Measurements from ENCODE around the gene HOXC6.

Gene HOXC6

GRCh38 chr12:54047160-54047963, 19.1 kb downstream of the HOXC6 start:
- DNase-seq, result no peak
- in situ Hi-C loops (cut with HindIII; ENCODE audit: low pct_ligation_motif_present, low pct_unique_long_range_greater_than_20kb, low sequenced_read_pairs), result no loop called here

GRCh38 chr12:54047964-54048303, 19.7 kb downstream of the HOXC6 start:
- DNase-seq, result no peak
- in situ Hi-C loops (cut with HindIII; ENCODE audit: low pct_ligation_motif_present, low pct_unique_long_range_greater_than_20kb, low sequenced_read_pairs), result no loop called here

- DNase-seq, result no peak
- in situ Hi-C loops (cut with HindIII; ENCODE audit: low pct_ligation_motif_present, low pct_unique_long_range_greater_than_20kb, low sequenced_read_pairs), result no loop called here
Observed at GRCh38 chr12:54048406-54049093, 20.3 kb downstream of the HOXC6 start.

GRCh38 chr12:54049108-54049507, 20.9 kb downstream of the HOXC6 start:
- no peak for DNase-seq
- in situ Hi-C loops (cut with HindIII; ENCODE audit: low pct_ligation_motif_present, low pct_unique_long_range_greater_than_20kb, low sequenced_read_pairs), result no loop called here

GRCh38 chr12:54050482-54050810, 22.2 kb downstream of the HOXC6 start:
- in situ Hi-C loops (cut with HindIII; ENCODE audit: low pct_ligation_motif_present, low pct_unique_long_range_greater_than_20kb, low sequenced_read_pairs), result no loop called here
- no peak for DNase-seq

DNA sequence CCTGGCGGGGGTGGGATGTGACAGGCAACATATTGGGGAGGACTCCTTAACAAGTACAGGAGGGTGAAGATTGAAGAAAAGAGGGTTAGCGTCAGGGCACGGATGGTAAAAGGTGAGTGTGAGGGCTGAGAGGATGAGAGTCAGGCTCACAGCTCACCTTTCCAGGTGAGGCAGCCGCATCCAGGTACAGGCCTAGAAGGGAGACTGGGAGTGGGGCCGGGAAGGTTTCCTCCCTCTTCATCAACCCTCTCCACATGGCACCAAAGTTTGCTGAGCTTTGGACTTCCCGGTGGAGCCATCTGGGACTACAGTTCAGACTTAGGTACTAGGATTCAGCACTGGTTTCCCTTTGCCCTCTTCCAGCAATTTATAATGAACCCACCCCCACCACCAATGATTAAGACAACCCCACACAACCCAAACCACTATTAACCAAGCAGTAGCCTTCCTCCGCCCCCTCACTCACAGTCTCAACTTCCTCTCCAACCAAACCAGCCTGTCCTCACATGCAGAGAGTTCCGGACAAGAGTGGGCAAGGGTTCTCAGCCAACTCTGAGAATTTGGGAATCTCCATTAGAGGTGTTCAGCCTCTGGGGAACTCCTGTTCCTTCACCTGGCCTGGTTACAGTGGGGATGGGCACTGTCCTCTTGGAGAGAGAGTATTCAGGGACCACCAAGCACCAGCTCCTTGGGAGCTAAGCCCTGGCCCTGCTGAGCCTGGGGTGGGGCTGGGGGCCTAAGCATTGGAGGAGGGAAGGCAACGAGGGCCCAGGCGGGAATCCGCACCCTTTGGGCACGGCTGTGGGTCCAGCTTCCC, 23.0 kb downstream of the HOXC6 start:
- in situ Hi-C loops (cut with HindIII; ENCODE audit: low pct_ligation_motif_present, low pct_unique_long_range_greater_than_20kb, low sequenced_read_pairs), result no loop called here
- no peak for DNase-seq

DNA sequence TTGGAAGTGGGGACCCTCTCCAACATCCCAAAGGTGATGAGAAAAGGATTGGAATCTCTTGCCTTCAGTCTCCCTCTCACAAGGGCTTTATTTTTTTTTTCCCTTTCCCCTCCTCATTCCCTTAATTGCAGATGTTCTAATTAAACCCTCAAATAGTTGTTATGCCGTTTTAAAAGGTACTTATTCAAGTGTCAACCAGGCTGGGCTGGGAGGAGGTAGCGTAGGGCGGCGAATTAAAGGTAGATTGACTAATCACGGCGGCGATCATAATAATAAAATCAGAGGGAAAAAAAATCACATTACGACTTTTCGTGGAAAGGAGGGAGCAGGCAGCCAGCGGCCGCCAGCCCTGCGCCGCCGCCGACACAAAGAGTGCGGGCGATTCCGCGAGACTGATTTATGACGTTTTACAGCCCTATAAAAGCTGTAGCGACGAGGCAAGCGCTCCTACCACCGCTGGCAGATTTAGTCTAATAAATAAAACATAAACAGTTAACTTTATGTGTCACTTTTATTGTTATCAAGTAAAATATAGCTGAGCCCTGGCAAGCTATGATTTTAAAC, 23.7 kb downstream of the HOXC6 start:
- DNase-seq, result no peak
- in situ Hi-C loops (cut with HindIII; ENCODE audit: low pct_ligation_motif_present, low pct_unique_long_range_greater_than_20kb, low sequenced_read_pairs), result no loop called here

GRCh38 chr12:54052438-54053002, 24.3 kb downstream of the HOXC6 start:
- in situ Hi-C loops (cut with HindIII; ENCODE audit: low pct_ligation_motif_present, low pct_unique_long_range_greater_than_20kb, low sequenced_read_pairs), result no loop called here
- DNase-seq, result no peak

DNA sequence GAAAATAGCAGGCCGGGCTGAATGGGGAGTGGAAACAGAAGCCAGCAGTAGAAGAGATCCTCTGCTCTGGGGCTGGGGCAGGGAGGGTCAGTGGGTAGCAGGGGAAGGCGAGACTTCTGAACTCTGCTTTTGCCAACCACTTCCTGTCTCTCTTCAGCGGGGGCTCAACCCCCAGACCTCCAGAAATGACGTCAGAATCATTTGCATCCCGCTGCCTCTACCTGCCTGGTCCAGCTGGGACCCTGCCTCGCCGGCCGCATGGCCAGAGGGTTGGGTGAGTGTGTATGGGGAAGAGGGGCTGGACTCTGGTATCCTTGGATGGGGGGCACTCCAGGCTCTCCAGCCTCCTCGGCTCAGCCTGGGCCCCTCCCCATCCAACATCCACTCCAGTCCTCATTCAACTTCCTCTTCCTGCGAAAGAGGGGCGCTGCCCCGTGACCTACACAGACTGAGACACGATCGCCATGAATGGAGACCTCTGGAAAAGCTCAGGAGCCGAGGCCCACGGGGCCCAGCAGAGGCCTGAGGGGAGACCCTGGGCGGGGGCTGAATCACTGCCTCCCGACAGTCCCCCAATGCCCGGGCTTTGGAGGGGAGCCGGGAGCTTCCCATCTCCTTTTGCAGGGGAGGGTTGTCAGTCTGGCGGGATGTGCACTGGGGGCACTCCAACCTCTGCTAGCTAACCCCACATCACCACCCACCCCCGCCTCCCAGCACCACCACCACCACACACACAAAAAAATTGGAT, 24.9 kb downstream of the HOXC6 start:
- peak; percentile 53 for DNase-seq
- in situ Hi-C loops (cut with HindIII; ENCODE audit: low pct_ligation_motif_present, low pct_unique_long_range_greater_than_20kb, low sequenced_read_pairs), result no loop called here

DNA sequence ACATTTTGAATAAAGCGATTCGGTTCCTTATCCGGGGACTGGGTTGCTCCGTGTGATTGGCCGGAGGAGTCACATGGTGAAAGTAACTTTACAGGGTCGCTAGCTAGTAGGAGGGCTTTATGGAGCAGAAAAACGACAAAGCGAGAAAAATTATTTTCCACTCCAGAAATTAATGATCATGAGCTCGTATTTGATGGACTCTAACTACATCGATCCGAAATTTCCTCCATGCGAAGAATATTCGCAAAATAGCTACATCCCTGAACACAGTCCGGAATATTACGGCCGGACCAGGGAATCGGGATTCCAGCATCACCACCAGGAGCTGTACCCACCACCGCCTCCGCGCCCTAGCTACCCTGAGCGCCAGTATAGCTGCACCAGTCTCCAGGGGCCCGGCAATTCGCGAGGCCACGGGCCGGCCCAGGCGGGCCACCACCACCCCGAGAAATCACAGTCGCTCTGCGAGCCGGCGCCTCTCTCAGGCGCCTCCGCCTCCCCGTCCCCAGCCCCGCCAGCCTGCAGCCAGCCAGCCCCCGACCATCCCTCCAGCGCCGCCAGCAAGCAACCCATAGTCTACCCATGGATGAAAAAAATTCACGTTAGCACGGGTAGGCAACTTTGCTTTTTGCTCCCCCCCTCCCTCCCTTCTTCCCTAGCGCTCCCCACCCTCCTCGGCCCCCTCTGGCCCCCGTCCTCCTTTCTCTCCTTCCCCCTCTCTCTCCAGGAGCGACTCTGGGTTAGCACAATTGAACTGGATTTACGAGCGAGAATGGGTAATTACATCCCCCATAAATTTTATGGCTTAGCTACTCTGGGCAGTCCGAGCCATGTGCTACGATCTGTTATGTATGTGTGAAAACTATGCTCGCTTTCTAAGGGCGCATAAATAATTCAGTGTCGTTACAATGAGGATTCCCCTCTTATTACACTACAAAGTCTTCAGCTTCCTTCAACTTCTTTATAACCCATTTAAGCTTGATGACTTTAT, 25.8 kb downstream of the HOXC6 start, which contains the start of gene HOXC4:
HOXC4 (plus strand) TSS at position 85 of the 991 bp plus-strand sequence; CDS start at position 173, 88 bp downstream.
- DNase-seq, result peak; percentile 56

DNA sequence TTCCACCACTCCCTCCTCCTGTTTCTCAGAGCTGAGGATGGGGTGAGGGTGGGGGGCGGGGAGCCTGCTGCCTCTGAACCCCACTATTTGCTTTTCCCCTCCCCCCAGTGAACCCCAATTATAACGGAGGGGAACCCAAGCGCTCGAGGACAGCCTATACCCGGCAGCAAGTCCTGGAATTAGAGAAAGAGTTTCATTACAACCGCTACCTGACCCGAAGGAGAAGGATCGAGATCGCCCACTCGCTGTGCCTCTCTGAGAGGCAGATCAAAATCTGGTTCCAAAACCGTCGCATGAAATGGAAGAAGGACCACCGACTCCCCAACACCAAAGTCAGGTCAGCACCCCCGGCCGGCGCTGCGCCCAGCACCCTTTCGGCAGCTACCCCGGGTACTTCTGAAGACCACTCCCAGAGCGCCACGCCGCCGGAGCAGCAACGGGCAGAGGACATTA, 26.5 kb downstream of the HOXC6 start:
- no peak for DNase-seq
- in situ Hi-C loops (cut with HindIII; ENCODE audit: low pct_ligation_motif_present, low pct_unique_long_range_greater_than_20kb, low sequenced_read_pairs), result no loop called here

More for the DNA sequence above, 25.8 kb downstream of the HOXC6 start, which contains the start of gene HOXC4:
- in situ Hi-C loops (cut with HindIII; ENCODE audit: low pct_ligation_motif_present, low pct_unique_long_range_greater_than_20kb, low sequenced_read_pairs), result no loop called here

DNA sequence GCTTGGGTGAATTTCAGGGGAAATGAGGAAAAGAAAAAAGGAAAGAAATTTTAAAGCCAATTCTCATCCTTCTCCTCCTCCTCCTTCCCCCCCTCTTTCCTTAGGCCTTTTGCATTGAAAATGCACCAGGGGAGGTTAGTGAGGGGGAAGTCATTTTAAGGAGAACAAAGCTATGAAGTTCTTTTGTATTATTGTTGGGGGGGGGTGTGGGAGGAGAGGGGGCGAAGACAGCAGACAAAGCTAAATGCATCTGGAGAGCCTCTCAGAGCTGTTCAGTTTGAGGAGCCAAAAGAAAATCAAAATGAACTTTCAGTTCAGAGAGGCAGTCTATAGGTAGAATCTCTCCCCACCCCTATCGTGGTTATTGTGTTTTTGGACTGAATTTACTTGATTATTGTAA, 27.3 kb downstream of the HOXC6 start:
- DNase-seq, result no peak
- in situ Hi-C loops (cut with HindIII; ENCODE audit: low pct_ligation_motif_present, low pct_unique_long_range_greater_than_20kb, low sequenced_read_pairs), result no loop called here

DNA sequence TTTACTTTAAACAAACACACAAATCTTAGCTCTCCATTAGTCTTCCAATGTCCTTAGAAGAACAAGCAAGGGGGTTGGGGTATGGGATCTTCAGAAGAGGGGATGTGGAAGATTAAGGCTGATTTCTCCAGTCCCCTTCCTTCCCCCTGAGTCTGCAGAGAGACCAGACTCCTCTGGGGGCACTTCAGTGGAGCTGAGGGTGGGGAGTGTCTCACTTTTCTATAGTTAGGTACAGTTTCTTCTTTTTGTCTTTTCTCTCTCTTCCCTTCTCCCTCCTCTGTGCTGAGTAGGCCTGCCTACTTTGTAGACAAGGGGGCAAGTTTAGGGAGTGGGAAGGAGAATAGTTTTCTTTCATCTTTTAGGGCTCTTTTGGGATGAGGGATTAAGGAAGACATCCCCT, 27.9 kb downstream of the HOXC6 start:
- in situ Hi-C loops (cut with HindIII; ENCODE audit: low pct_ligation_motif_present, low pct_unique_long_range_greater_than_20kb, low sequenced_read_pairs), result no loop called here

GRCh38 chr12:54058128-54058768, 30.0 kb downstream of the HOXC6 start:
- in situ Hi-C loops (cut with HindIII; ENCODE audit: low pct_ligation_motif_present, low pct_unique_long_range_greater_than_20kb, low sequenced_read_pairs), result no loop called here
- no peak for DNase-seq

More for the DNA sequence above, 27.9 kb downstream of the HOXC6 start:
- DNase-seq, result no peak

DNA sequence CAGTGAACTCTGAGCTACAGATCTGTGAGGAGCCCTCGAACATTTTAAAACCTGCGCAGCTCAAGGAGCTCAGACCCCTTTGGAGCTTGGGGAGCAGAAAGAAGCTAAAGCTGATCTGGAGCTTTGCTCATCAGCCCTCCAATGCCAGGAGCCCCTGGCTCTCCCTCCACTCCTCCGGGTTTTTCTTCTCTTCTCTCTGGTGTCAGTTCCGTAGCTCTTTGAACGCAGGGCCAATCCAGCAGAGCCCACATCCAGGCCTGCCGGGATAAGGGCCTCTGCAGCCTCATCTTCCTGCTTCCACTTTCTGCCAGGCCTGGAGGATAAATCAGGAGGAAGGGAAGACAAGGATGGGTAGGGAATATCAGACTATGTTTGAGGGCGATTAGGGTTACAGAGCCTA, 31.4 kb downstream of the HOXC6 start:
- in situ Hi-C loops (cut with HindIII; ENCODE audit: low pct_ligation_motif_present, low pct_unique_long_range_greater_than_20kb, low sequenced_read_pairs), result no loop called here
- no peak for DNase-seq

- no peak for DNase-seq
- in situ Hi-C loops (cut with HindIII; ENCODE audit: low pct_ligation_motif_present, low pct_unique_long_range_greater_than_20kb, low sequenced_read_pairs), result no loop called here
Observed at GRCh38 chr12:54060174-54060974, 32.1 kb downstream of the HOXC6 start.
